ENCODE results near the gene BEST2. TPM values are rescaled to one million over a fixed set of nuclear protein-coding genes. Genes with fewer than 3 reads are reported as not detected.
"Not testable (repeated sequence)": the region's sequence is repeated elsewhere in the genome, so short reads cannot be mapped to it uniquely, and the experiment has no call there.

BEST2 gene
- polyA plus RNA-seq, 1 donor from 2014 or later = not detected

DNA sequence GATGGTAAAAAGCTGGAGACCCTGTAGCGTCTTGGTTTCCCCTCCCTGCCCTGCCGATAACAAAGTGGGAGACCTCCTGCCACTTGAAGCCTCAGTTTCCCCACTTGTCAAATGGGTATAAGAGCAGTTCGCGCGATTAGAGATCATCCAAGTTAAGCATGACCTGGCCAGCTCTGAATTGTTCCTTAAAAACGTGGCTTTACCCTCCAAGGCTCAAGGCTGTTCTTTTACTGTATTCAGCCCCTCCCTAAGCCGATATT, 28.3 kb upstream of the BEST2 start:
- TF ChIP-seq EP300 (conservative IDR thresholded peaks at IDR 0.05; ENCODE audit: poor library complexity, severe bottlenecking) = no peak
- TF ChIP-seq SMC3 (conservative IDR thresholded peaks at IDR 0.05; ENCODE audit: poor library complexity) = no peak
- no peak for TF ChIP-seq POLR2AphosphoS5 (IDR thresholded peaks at IDR 0.05)
- no peak for TF ChIP-seq EZH2 (IDR thresholded peaks at IDR 0.05; ENCODE audit: borderline replicate concordance, insufficient read depth, low read length, poor library complexity, severe bottlenecking)
- TF ChIP-seq TAF1 (IDR thresholded peaks at IDR 0.05; ENCODE audit: low read depth) = no peak
- TF ChIP-seq RAD21 (conservative IDR thresholded peaks at IDR 0.05) = no peak
- TF ChIP-seq MXI1 (conservative IDR thresholded peaks at IDR 0.05; ENCODE audit: poor library complexity, severe bottlenecking) = no peak
- no peak for TF ChIP-seq REST (IDR thresholded peaks at IDR 0.05; ENCODE audit: borderline replicate concordance)
- TF ChIP-seq, protein P1, sequence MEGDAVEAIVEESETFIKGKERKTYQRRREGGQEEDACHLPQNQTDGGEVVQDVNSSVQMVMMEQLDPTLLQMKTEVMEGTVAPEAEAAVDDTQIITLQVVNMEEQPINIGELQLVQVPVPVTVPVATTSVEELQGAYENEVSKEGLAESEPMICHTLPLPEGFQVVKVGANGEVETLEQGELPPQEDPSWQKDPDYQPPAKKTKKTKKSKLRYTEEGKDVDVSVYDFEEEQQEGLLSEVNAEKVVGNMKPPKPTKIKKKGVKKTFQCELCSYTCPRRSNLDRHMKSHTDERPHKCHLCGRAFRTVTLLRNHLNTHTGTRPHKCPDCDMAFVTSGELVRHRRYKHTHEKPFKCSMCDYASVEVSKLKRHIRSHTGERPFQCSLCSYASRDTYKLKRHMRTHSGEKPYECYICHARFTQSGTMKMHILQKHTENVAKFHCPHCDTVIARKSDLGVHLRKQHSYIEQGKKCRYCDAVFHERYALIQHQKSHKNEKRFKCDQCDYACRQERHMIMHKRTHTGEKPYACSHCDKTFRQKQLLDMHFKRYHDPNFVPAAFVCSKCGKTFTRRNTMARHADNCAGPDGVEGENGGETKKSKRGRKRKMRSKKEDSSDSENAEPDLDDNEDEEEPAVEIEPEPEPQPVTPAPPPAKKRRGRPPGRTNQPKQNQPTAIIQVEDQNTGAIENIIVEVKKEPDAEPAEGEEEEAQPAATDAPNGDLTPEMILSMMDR (IDR thresholded peaks at IDR 0.05; ENCODE audit: poor library complexity, severe bottlenecking) = no peak
- Histone ChIP-seq H4K20me1 (ENCODE audit: insufficient read depth) (no peaks in the 10 kb centered on the region), H3K9ac (ENCODE audit: low read length) (peak overlapping the region; percentile 87), H3K4me2 (ENCODE audit: low read length) (peak overlapping the region; percentile 99), H3K4me3 (ENCODE audit: low read length) (peak overlapping the region; percentile 85), H3F3A (ENCODE audit: insufficient read depth, low read length, poor library complexity, severe bottlenecking) (peaks cover 5% of the 10 kb centered on the region), H3K36me3 (ENCODE audit: insufficient read depth, low read length) (no peaks in the 10 kb centered on the region), H2AFZ (ENCODE audit: low read depth, low read length) (peak overlapping the region; percentile 77), H3K9me3 (ENCODE audit: low read length) (no peaks in the 10 kb centered on the region), H3K9me2 (ENCODE audit: insufficient read depth, low read length) (no peaks in the 10 kb centered on the region), H3K79me2 (replicated peaks; ENCODE audit: insufficient read depth, low read length) (peaks cover 27% of the 10 kb centered on the region), H3K27me3 (ENCODE audit: insufficient read depth, low read depth, low read length) (no peaks in the 10 kb centered on the region), H3K27ac (ENCODE audit: low read length) (peak overlapping the region; percentile 87)

DNA sequence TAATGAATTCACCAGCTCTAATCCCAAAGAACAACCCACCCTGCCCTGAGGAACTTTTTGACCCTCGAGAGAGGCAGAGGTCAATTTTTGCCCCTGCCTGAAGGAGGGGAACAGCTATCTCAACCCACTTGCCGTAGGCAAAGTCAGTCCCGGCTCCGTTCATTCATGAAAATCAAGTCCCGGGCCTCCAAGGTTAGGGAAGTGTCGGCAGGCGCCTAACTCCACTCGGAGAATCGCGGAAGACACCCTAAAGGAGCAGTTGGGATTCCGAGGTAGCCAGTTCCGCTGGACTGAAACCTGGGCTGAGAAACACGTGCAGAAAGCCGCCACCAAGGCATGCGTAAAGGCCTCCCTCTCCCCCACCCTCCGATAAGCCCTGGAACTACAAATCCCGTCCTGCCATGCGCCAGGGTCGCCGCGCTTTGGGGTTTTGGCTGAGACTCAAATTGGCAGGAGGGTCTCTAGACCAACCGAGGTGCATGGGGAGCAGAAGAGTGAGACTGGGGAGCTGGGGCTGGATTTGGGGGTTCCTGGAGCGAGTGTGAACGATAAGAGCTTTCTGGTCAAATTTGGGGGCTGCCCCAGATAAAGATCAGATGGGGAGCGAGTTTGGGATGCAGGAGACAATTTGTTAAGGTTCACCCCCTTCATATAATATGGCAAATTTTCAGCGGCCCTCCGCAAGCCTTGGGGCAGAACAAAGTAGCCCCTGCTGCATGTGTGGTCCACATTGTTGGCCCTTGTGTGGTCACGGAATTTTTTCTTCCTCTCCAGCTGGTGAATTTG, 27.8 kb upstream of the BEST2 start, which contains the start of gene TNPO2:
TSS of gene TNPO2 (minus strand) at position 292 of the 786 bp plus-strand sequence. CDS start 2,955 bp downstream, outside the sequence.
- peaks cover 27% of the 10 kb centered on the region for H3K79me2 ChIP-seq (replicated peaks; ENCODE audit: insufficient read depth, low read length)
- peak within 1 kb of the TSS; percentile 77 for H2AFZ ChIP-seq (ENCODE audit: low read depth, low read length)
- no peaks in the 10 kb centered on the region for H3K9me3 ChIP-seq (ENCODE audit: low read length)
- H3K27ac ChIP-seq (ENCODE audit: low read length) = peak within 1 kb of the TSS; percentile 87
- TF ChIP-seq, protein P1 (IDR thresholded peaks at IDR 0.05; ENCODE audit: poor library complexity, severe bottlenecking) = no peak
- TF ChIP-seq MXI1 (conservative IDR thresholded peaks at IDR 0.05; ENCODE audit: poor library complexity, severe bottlenecking) (peak; percentile 99), REST (IDR thresholded peaks at IDR 0.05; ENCODE audit: borderline replicate concordance) (no peak), EP300 (conservative IDR thresholded peaks at IDR 0.05; ENCODE audit: poor library complexity, severe bottlenecking) (no peak), RAD21 (conservative IDR thresholded peaks at IDR 0.05) (no peak), TAF1 (IDR thresholded peaks at IDR 0.05; ENCODE audit: low read depth) (no peak), POLR2AphosphoS5 (IDR thresholded peaks at IDR 0.05) (peak; percentile 25), SMC3 (conservative IDR thresholded peaks at IDR 0.05; ENCODE audit: poor library complexity) (no peak), EZH2 (IDR thresholded peaks at IDR 0.05; ENCODE audit: borderline replicate concordance, insufficient read depth, low read length, poor library complexity, severe bottlenecking) (no peak)
- H4K20me1 ChIP-seq (ENCODE audit: insufficient read depth) = no peaks in the 10 kb centered on the region
- H3K9me2 ChIP-seq (ENCODE audit: insufficient read depth, low read length) = no peaks in the 10 kb centered on the region
- H3K9ac ChIP-seq (ENCODE audit: low read length) = peak within 1 kb of the TSS; percentile 87
- H3K36me3 ChIP-seq (ENCODE audit: insufficient read depth, low read length) = no peaks in the 10 kb centered on the region
- peaks cover 5% of the 10 kb centered on the region for H3F3A ChIP-seq (ENCODE audit: insufficient read depth, low read length, poor library complexity, severe bottlenecking)
- H3K4me2 ChIP-seq (ENCODE audit: low read length) = peak within 1 kb of the TSS; percentile 99
- H3K4me3 ChIP-seq (ENCODE audit: low read length) = peak within 1 kb of the TSS; percentile 85
- no peaks in the 10 kb centered on the region for H3K27me3 ChIP-seq (ENCODE audit: insufficient read depth, low read depth, low read length)

- not testable (repeated sequence) for H3K36me3 ChIP-seq (ENCODE audit: insufficient read depth, low read length)
Observed at GRCh38 chr19:12725612-12726011, 26.0 kb upstream of the BEST2 start.

More at GRCh38 chr19:12725612-12726011, 26.0 kb upstream of the BEST2 start:
- not testable (repeated sequence) for H3K4me3 ChIP-seq (ENCODE audit: low read length); H4K20me1 ChIP-seq (ENCODE audit: insufficient read depth); H3F3A ChIP-seq (ENCODE audit: insufficient read depth, low read length, poor library complexity, severe bottlenecking); H3K4me2 ChIP-seq (ENCODE audit: low read length); H2AFZ ChIP-seq (ENCODE audit: low read depth, low read length); H3K9me2 ChIP-seq (ENCODE audit: insufficient read depth, low read length); H3K27me3 ChIP-seq (ENCODE audit: insufficient read depth, low read depth, low read length); H3K9ac ChIP-seq (ENCODE audit: low read length); H3K9me3 ChIP-seq (ENCODE audit: low read length); H3K27ac ChIP-seq (ENCODE audit: low read length)
- H3K79me2 ChIP-seq (replicated peaks; ENCODE audit: insufficient read depth, low read length) = peaks cover 11% of the 10 kb centered on the region

Measured in neural cell (in vitro differentiated cells).